A549 treated with dexamethasone at 1 μM for 4 hours (cell line): ENCODE data around the gene KNCN. TPM values are rescaled to one million over a fixed set of nuclear protein-coding genes. Genes with fewer than 3 reads are reported as not detected.

Source experiments
- total RNA-seq: library from RNA; stranded (reverse); fragments of 200-300 nt; extraction: Qiagen RNA extraction; gene quantifications from 5 replicates; pipeline ENCODE4 v1.2.3, GENCODE V29; 2022

The KNCN gene
- total RNA-seq, result not detected in 5 replicates

DNA sequence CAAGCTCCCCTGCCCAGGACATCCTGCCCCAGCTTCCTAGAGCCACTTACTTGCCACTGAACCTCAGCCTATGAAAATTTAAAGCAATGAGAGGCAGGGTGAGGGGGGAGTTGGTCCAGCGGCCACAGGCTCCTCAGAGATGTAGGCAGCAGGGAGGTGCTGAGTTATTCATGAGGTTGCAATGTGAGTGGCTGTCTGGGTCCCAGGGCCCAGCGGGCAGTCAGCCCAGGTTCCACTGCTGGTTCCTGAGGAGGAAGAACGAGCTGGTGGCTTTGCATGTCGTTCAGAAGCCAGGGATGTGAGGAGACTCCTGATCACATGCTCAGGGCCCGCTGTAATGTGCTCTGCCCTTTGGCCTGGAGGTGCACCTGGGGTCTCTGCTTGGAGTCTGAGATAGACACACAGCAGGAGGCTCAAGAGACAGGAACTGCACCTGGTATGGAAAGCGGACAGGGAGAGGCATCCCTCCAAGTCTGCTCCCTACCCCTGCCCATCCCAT is at the start of gene KNCN:
KNCN (minus strand) TSS at position 51 of the 499 bp plus-strand sequence. CDS start 432 bp downstream, outside the sequence.

Other genes with a start within 250 kb of the KNCN start
- gene LRRC41, start 248.0 kb downstream of the KNCN start, total RNA-seq, result 34.2 to 45.2 TPM (median 43.9 TPM) in 5 replicates
- gene UQCRH, start 247.9 kb downstream of the KNCN start, total RNA-seq, result 341 to 613 TPM (median 363 TPM) in 5 replicates
- gene NSUN4, start 210.8 kb downstream of the KNCN start, total RNA-seq, result 10.5 to 15.4 TPM (median 14.4 TPM) in 5 replicates
- gene FAAH, start 157.3 kb downstream of the KNCN start, total RNA-seq, result 0.48 to 1.2 TPM (median 0.79 TPM) in 5 replicates
- 0.55 to 1.0 TPM (median 0.87 TPM) in 5 replicates for gene DMBX1, start 61.8 kb downstream of the KNCN start, total RNA-seq
- gene MKNK1, start 52.6 kb upstream of the KNCN start, total RNA-seq, result 16.2 to 19.4 TPM (median 17.7 TPM) in 5 replicates
- 3.6 to 4.5 TPM (median 3.8 TPM) in 5 replicates for gene MOB3C, start 65.2 kb upstream of the KNCN start, total RNA-seq
- gene ATPAF1, start 116.7 kb upstream of the KNCN start, total RNA-seq, result 32.9 to 39.5 TPM (median 34.3 TPM) in 5 replicates
- not detected in 5 replicates for gene TEX38, start 120.2 kb upstream of the KNCN start, total RNA-seq
- 22.4 to 32.2 TPM (median 29.2 TPM) in 5 replicates for gene EFCAB14, start 167.5 kb upstream of the KNCN start, total RNA-seq
- 0.07 to 0.17 TPM (median 0.12 TPM) in 3 of 5 replicates, not detected in the others for gene CYP4B1, start 247.4 kb upstream of the KNCN start, total RNA-seq